GM21786 (cell line): Measurements from ENCODE around the gene ACOXL.
"Not testable (repeated sequence)": the region's sequence is repeated elsewhere in the genome, so short reads cannot be mapped to it uniquely, and the experiment has no call there.

Source experiments
- ATAC-seq: cut with Tn5 transposase; IDR thresholded peaks from one replicate; pipeline ENCODE4 v1.9.1; 2021; ENCODE audit not compliant: unreplicated experiment

ACOXL gene

DNA sequence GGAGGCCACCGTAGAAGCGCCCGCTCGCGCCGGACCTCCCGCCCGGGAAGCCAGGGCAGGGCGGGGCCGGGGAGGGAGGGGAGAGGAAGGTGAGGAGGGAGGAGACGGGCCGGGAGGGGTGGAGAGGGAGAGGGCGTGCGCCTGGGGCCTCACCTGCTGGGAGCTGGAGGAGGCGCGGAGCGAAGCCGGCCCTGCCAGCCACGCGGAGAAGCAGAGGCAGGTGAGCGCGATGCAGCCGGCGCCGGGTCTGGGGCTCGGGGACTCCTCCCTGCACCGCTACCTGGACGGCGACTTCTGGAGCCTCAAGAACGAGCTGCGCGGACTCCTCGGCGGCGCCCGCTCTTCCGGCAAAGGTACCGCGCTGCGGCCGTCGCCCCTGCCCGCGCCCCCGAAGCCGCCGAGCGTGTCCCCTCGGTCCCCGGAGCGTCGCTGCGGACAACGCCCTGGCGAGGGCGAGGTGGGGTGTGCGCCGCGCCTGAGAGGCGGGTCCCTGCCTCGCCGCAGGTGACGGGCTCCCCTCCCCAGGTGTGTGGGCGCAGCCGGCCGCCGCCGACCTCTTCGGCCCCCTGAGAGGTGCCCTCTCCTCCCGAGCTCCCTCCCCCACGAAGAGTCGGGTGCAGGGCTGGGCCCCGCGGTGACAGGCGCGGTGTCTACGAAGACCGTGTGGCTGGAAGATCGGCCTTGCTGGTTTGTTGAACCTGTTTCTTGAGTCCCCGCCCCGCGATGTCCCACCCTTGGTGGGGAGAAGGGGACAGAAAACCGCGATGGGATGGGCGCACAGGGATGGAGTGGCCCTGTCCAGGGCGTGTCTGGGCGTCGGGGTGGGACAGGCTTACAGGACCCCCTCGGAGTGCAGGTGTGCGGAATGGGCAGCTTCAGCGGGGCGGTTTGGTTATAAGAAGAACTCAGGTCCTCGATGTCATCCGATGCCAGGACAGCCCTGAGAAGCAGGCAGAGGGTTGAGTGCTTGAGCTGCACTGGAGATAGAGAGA lies at the start of gene ACOXL:
Gene ACOXL, plus strand, starts transcription at position 152 of the 992 bp plus-strand sequence. CDS start 35,817 bp downstream, outside the sequence.
- no peak for ATAC-seq

DNA sequence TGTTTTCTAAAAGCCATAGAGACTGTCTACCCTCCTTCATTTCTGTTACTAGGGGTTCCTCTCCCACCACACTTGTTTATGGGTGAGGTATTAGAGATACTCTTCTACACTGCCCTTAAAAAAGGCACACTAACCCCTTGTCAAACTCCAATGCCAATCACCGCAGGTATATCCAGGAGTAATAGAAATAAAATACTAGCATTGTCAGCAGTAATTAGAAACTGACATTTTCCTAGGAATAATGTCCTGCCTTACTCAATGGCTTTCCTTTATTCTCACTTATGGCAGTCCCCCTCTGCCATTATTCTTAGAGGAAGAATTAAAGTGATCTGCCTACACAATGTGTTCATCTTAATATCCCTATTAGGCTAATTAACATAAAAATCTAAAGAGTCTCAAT lies 49.5 kb upstream of the ACOXL start:
- no peak for ATAC-seq

DNA sequence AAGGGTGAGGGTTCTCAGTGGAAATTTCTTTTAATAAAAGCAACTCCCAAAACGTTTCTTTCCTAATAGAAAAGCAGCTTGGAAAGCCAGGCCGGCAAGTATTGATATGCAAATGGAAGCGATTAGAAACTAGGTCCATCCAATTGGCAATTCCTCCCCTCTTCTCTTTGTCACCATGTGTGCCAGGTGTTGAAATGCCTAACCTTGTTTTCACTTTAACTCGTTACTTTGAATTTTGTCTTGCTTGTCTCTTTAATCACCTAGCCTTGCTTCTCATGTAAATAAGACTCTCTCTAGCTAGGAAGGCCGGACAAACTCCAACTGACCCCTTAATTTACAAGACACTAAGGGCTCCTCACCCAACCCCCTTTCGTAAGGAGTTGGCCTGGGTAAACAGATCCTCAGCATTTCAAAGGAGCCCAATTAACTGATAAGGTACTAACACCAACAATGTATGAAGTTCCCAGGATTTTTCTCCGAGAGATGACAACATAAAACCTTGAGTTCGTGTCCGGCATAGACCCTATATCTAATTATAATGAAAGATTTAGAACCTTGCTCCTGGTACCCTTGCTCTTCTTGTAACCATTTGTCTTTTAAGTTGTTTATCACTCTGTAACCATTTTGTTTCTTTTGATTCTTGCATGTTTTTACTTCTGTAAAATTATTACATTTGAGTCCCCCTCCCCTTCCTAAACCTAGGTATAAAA lies 44.4 kb upstream of the ACOXL start:
- ATAC-seq: not testable (repeated sequence)

DNA sequence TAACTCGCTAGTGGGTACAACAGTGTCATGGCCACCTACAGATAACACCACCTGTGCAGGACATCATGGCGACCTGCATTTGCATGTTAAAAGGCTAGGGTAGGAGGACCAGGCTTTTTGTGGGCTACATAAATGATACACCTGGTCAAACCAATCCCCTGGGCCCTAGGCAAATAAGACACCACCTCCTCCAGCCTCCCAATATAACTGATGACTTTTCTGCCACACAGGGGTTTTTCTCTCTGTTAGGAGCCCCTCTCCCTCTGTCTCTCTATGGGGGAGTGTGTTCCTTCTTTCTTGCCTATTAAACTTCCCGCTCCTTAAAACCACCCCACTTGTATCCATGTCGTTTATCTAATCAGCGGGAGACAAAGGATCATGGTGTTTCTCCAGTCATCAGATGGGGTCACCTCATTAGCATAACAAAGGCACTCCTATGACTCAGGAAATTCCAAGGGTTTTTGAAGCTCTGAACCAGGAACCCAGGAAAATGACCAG lies 43.7 kb upstream of the ACOXL start:
- no peak for ATAC-seq

DNA sequence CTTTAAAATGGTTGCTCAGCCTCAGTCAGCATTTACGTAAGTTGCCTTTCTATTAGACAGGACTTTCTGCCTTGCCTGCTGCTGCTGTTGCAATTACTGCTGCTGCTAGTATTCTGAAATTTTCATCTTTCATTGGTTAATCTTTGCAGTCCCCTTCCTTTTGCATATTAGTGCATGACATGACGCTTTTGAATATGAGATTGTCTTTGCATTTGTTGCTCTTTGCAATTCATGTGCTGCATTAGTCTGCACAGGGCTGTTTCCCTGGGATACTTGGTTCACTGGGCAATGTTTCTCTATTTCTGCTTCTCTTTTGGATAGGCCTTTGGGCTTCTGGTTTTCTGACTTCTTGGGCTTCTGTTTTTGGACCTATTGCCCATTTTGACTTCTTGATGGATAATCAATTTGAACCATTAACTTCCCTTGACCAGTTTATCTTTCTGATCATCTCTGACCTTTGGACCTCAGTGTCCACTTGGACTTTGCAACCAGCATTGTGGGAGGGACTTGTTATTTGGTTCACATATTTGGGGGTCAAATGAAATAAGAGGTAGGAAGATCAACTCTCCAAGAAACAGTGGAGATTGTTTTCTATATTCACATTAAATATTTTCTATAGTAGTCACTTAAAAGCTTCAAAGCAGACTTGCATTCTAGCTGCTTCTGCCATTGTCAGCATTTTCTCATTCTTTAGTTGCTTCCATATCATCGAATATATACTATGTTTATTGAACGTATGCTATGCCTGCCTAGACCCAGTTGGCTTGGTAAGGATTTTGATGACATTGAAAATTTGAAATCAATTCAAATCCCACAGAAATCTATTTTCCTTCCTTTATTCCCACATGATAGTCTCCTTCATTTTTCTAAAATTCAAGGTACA lies 42.0 kb upstream of the ACOXL start:
- no peak for ATAC-seq

DNA sequence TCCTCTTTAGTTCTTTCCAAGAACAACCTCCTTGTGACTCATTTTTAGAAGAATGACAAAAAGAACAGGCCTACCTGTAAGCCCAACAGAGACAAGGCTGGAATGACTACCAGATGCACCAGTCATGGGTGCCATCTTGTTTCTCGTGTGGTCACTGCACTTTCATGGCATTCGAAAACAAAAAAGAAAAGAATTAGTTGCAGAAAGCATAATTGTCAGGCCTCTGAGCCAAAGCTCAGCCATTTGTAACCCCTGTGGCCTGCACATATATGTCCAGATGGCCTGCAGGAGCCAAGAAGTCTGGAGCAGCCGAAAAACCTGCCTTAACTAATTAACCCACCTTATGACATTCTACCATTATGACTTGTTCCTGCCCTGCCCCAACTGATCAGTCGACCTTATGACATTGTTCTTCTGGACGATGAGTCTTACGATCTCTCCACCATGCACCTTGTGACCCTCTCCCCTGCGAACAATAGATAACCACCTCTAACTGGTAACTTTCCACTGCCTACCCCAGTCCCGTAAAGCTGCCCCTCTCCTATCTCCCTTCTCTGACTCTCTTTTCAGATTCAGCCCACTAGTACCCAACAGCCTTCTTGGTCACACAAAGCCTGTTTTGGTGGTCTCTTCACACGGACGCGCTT lies 40.6 kb upstream of the ACOXL start:
- no peak for ATAC-seq

DNA sequence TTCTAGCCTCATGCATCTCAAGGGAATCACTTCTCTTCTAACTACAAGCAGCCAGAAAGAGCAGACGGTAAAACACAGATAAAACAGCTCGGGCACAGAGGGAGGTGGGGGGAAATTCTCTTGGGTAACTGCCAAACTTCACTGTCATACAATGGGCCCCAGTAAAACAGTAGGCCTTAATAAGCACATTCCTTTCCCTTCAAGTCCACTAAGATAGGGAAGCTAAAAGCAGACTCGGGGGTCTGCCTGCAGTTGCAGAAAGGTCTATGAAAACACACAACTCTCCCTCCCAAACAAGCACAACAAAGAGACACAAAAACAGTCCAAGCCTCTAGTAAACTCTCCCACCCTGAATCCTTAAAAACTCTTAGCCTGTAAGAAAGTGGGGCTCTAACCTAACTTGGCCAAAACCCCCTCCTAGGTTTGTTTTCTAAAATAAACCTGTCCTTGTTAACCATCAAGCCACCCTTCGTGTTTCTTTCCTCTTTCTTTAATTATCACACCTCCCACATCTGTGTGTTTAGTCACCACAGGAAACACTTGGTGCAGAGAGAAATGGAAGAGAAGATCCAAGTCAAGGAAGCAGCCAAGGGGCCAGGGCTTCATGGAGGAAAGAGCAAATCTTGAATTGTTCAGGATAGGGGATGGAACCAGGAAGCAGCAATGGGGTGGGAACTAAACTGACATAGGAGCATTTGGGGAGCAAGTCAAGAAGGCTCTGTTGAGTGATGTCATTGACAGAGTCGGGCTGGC lies 37.1 kb upstream of the ACOXL start:
- ATAC-seq: not testable (repeated sequence)

DNA sequence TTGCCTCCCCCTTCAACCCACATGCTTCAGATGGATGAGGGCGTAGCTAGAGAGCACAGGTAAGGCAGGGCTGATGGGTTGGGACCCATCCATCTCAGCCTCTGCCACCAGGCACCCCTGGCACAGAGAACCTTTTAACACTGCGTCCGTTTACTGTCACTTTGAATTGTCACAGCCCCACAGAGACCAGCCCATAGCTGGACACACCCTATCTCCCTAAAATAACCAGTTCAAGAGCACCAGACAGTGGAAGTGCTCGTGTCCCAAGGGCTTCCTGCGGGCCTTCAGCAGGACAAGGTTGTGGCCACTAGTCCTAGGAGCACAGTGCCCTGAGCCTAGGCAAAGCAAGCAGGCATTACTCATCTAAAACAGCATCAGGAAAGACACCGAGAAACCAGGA lies 34.1 kb upstream of the ACOXL start:
- not testable (repeated sequence) for ATAC-seq

DNA sequence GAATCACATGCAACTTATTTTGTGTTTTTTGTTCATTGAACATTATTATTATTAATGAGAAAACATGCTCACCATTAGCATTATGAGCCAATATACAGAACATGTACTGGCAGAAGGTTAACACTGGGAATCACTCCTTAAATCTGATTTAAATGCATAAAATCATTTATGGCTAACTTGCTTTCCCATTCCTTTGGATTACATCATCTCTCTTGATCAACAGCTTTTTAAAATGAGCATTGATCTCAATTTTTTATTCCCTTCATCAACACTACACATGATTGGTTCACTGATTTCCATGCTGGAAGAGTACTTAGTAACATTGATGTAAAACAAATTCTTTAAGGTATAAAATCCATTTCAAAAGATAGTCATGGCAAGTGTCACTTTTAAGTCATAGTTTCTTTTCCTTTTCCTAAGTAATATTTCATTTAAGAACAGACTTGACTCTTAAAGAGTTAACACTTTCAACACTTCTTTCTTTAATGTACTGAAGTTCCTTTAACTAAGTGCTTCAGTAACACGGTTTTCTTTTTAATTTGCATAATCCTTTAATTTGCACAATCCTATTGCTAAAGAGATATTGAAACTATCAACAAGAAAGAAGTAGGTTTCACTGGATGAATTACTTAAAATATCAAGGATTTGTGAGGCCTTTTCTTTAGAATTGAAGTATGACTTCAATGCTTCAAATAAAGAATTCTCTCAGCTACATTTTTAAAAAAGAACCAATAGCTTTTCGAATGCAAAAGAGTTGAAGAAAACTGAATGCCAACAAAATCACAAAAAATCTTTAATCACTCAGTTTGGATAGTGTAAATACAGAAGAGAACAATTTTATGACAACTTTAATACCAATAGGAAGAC lies 29.6 kb upstream of the ACOXL start:
- no peak for ATAC-seq

DNA sequence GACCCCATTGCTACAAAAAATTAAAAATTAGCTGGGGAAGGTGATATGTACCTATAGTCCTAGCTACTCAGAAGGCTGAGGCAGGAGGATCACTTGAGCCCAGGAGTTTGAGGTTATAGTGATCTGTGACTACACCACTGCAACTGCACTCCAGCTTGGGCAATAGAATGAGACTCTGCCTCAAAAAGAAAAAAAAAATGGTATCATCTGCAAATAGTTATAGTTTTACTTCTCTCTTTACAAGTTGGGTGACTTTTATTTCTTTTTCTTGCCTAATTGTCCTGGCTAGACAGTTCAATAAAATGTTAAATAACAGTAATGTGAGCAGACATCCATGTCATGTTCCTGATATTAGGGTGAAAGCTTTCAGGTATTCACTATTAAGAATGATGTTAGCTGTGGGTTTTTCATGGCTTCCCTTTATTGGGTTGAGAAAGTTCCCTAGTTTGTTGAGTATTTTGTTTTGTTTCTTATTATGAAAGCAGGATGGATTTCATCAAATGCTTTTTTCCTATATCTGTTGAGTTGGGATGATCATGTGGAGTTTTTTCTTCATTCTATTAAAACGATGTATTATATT lies 24.9 kb upstream of the ACOXL start:
- ATAC-seq: no peak

DNA sequence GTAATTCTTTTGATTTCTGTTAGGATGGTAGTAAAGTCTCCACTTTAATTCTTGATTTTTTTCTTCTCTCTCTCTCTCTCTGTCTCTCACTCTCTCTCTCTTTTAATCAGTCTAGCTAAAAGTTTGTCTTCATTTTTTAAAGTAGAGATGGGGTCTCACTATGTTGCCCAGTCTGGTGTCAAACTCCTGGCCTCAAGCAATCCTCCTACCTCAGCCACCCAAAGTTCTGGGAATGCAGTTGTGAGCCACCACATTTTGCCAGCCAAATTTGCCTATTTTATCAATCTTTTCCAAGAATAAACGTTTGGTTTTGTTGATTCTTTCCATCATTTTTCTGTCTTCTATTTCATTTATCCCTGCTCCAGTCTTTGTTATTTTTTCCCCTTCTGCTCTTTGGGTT lies 23.9 kb upstream of the ACOXL start:
- ATAC-seq: no peak

DNA sequence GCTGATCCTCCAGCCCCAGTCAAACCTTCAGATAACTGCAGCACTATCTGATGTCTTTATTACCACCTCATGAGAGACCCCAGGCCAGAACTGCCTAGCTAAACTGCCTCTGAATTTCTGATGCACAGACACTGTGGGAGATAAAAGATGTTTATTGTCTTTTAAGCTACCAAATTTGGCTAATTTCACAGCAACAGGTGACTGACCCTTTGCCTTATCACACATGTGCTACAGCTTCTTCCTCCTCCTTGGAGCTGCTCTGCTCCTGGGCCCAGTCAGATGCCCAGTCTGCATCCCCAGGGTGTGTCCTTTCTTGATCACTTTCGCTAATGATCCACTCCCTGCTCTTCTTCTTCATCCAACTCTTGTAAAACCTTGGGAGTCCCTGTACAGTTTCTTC lies 19.6 kb upstream of the ACOXL start:
- ATAC-seq: no peak

DNA sequence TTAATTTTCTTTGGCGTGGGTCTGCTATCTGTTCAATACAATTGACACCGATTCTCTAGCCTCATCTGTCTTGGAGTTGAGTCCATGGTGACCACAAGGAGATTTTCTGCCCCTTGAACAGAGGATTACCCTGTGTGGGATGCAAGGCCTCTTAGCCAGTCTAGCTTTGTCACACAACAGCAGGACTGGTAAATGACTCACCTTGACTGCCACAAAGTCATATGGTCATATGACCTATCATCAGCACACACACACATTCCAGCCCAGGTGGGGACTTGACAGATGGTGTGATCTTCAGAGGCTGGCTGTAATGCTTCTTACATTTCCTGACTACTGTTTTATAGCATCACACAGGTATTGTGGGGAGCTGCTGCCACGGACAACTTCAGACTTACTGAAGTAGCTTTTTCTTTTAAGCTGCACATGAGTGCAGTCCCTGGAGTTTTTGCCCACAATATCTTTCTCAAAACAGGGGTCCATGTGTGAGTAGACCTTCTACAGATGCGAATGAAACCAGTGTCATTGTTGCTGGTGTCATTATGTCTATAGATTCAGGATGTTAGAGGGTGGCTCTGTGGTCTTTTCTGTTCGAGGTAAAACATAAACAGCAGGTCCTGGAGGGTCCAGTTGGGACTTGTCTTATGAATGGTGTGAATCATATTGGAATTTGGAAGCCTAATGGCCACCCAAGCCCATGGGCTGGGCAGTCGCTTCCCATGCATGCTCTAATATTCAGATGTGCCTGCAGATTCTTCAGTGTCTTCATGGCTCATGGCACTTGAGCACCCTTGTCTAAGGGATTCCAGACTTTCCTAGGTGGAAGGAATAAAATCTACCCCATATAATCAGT lies 18.6 kb upstream of the ACOXL start:
- ATAC-seq: no peak

DNA sequence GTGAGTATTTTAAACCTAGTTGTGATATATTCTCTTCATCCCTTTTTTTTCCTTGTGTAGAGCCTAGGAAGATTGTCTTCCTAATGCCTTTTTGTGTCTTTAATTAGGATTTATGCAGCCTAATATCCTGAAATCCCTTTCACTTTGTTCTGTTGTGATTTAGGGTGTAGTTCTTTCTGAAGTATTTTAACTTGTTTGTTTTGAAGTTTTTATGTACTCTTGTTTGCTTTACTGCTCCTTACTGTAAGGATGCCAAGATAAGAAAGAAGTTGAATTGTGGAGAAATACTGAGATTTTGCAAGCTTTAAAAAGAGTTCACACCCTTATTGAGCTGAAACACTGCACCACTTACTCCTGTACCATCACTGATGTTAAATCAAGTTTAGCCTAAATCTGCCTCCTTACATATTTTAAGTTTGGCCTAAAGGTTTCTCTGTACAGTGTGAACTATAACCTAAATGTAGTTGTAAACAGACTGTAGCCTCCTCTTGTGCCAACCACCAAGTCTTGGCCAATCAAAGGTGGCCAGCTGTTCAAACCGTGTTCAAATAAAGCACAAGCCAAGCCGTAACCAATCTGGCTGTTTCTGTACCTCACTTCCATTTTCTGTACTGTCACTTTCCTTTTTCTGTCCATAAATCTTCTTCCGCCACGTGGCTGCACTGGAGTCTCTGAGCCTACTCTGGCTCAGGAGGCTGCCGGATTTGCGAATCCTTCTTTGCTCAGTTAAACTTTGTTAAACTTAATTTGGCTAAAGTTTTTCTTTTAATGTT lies 17.7 kb upstream of the ACOXL start:
- ATAC-seq: no peak

DNA sequence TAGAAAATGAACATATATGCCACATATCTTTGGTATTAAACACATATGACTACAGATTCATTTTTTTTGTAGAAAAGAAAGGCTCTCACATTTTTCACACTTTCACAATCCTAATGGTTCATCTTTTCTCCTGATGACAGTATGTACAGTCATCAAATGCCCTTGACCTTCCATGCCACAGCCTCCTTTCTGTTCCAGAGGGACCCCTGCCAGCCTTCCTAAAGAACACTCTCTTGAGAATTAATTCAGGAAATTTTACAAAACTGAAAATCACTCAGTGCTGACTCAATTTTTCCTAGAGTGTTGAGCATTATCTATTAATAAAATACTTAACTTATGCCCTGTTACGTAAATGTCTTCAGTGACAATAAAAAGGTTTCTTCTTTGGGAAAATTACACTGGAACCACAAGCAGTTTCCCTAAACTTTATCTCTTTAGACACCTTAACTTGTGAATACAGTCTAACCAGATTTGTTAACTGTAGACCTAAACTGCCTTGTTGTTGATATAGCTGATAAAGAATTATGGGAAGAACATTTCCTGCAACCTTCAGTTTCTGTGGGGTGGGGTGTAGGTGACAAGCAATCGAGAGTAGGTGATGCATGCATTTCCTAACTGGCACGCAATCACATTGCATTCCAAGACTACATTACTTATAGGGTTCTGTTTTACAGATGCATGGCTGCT lies 15.3 kb upstream of the ACOXL start:
- no peak for ATAC-seq

DNA sequence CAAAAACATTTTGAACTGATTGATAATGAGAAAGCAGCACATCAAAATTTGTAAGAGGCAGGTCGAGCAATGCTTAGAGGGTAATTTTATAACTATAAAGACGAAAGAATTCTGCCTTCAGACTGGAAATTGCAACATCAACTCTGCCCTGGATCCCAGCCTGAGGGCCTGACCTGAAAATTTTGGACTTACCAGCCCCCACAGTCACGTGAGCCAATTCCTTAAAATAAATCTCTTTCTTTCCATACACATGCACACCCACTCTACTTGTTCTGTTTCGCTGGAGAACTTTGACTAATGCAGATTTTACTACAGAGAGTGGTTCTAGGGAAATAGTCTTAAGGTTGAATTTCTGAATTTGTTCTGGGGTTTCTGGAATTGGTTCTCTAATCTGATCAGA lies 14.6 kb upstream of the ACOXL start:
- ATAC-seq: no peak
